ENCODE data around the gene SP2.
A peak's percentile ranks its signal among the peaks of the same experiment; 100 is the strongest.

The SP2 gene

GRCh38 chr17:47895856-47896671 lies at the start of gene SP2:
TSS of gene SP2 (plus strand) at chr17:47896236. CDS start at chr17:47896287, 51 bp downstream.
- no peak for TF ChIP-seq EZH2phosphoT487 (IDR thresholded peaks at IDR 0.05; ENCODE audit: low read depth)
- TF ChIP-seq CTCF (IDR thresholded peaks at IDR 0.05; ENCODE audit: low read depth, low read length) = no peak
- Histone ChIP-seq H3K4me3 (ENCODE audit: low read length) (peak within 1 kb of the TSS; percentile 95), H3K9me3 (ENCODE audit: insufficient read depth, low read length) (no peaks in the 10 kb centered on the region), H3K36me3 (replicated peaks; ENCODE audit: low read depth, low read length) (peaks cover 6% of the 10 kb centered on the region), H3K27ac (ENCODE audit: low read length) (peak within 1 kb of the TSS; percentile 70), H3K79me2 (ENCODE audit: low read length) (peaks cover 17% of the 10 kb centered on the region), H3K27me3 (ENCODE audit: low read depth, low read length) (no peaks in the 10 kb centered on the region), H4K20me1 (ENCODE audit: insufficient read depth, low read length) (no peaks in the 10 kb centered on the region; the same call in 1 of the 2 replicates), H3K4me1 (ENCODE audit: low read length) (peaks cover 32% of the 10 kb centered on the region), H3K4me2 (ENCODE audit: low read length) (peak within 1 kb of the TSS; percentile 91), H3K9ac (ENCODE audit: low read length) (peak within 1 kb of the TSS; percentile 84), H2AFZ (ENCODE audit: low read depth, low read length) (peak within 1 kb of the TSS; percentile 18; the same call in 1 of the 2 replicates)

GRCh38 chr17:47846716-47847340 lies 49.2 kb upstream of the SP2 start:
- H3K27ac ChIP-seq (ENCODE audit: low read length) = no peak overlapping the region
- TF ChIP-seq CTCF (IDR thresholded peaks at IDR 0.05; ENCODE audit: low read depth, low read length) (no peak), EZH2phosphoT487 (IDR thresholded peaks at IDR 0.05; ENCODE audit: low read depth) (no peak)
- H2AFZ ChIP-seq (ENCODE audit: low read depth, low read length) = no peak overlapping the region
- no peak overlapping the region for H3K9ac ChIP-seq (ENCODE audit: low read length)
- peaks cover 4% of the 10 kb centered on the region for H3K27me3 ChIP-seq (ENCODE audit: low read depth, low read length)
- no peaks in the 10 kb centered on the region for H3K9me3 ChIP-seq (ENCODE audit: insufficient read depth, low read length)
- peaks cover 48% of the 10 kb centered on the region for H3K4me1 ChIP-seq (ENCODE audit: low read length)
- no peak overlapping the region for H3K4me3 ChIP-seq (ENCODE audit: low read length)
- H3K4me2 ChIP-seq (ENCODE audit: low read length) = no peak overlapping the region
- no peaks in the 10 kb centered on the region for H4K20me1 ChIP-seq (ENCODE audit: insufficient read depth, low read length)
- H3K36me3 ChIP-seq (replicated peaks; ENCODE audit: low read depth, low read length) = no peaks in the 10 kb centered on the region
- H3K79me2 ChIP-seq (ENCODE audit: low read length) = peaks cover 10% of the 10 kb centered on the region; the same call in 1 of the 2 replicates

- no peak overlapping the region for H2AFZ ChIP-seq (ENCODE audit: low read depth, low read length)
- H3K9me3 ChIP-seq (ENCODE audit: insufficient read depth, low read length) = no peaks in the 10 kb centered on the region
- peaks cover 10% of the 10 kb centered on the region; the same call in 1 of the 2 replicates for H3K79me2 ChIP-seq (ENCODE audit: low read length)
- peaks cover 12% of the 10 kb centered on the region for H3K27me3 ChIP-seq (ENCODE audit: low read depth, low read length)
- no peak overlapping the region for H3K4me3 ChIP-seq (ENCODE audit: low read length)
- H4K20me1 ChIP-seq (ENCODE audit: insufficient read depth, low read length) = no peaks in the 10 kb centered on the region
- H3K4me2 ChIP-seq (ENCODE audit: low read length) = no peak overlapping the region
- H3K9ac ChIP-seq (ENCODE audit: low read length) = no peak overlapping the region
- 0 out of 2 replicates have a peak, but pooled peaks have one; percentile 28 for TF ChIP-seq CTCF (IDR thresholded peaks at IDR 0.05; ENCODE audit: low read depth, low read length)
- no peak for TF ChIP-seq EZH2phosphoT487 (IDR thresholded peaks at IDR 0.05; ENCODE audit: low read depth)
- H3K4me1 ChIP-seq (ENCODE audit: low read length) = peaks cover 48% of the 10 kb centered on the region
- H3K36me3 ChIP-seq (replicated peaks; ENCODE audit: low read depth, low read length) = no peaks in the 10 kb centered on the region
- no peak overlapping the region for H3K27ac ChIP-seq (ENCODE audit: low read length)
Observed at GRCh38 chr17:47847341-47848197, 48.5 kb upstream of the SP2 start.

Data from OCI-LY3 (cell line).